ENCODE results near the gene NCOA7. TPM values are rescaled to one million over a fixed set of nuclear protein-coding genes. Genes with fewer than 3 reads are reported as not detected.

Gene NCOA7
- total and polyA plus RNA-seq, 8 donors, result 7.4 to 66.7 (median 14.1) TPM

DNA sequence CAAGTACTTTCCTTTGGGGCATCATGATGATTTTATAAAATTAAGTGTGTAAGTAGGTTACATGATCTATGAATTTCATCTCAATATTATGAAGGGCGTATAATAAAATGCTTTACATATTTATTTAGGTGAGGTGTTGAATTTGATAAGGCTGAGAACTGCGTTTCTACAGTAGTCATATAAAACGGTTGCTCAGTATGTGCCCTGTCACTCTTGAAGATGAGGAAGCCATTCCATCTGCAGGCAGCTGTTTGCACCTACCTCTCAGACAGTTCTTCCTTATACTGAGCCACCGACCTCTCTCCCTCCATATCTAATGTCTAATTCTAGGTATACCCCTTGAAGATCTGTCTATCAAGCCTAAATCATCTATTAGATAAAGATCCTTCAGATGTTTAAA is 16.1 kb downstream of the NCOA7 start:
- intact Hi-C loops (cut with DNase I), result no loop called here
- DNase-seq (no peak), ATAC-seq (no peak), FAIRE-seq (no peak)
- WGBS, 2 donors, result 84 to 86% methylated on average over 4 of the region's 4 CpGs
- TF ChIP-seq, protein P1, sequence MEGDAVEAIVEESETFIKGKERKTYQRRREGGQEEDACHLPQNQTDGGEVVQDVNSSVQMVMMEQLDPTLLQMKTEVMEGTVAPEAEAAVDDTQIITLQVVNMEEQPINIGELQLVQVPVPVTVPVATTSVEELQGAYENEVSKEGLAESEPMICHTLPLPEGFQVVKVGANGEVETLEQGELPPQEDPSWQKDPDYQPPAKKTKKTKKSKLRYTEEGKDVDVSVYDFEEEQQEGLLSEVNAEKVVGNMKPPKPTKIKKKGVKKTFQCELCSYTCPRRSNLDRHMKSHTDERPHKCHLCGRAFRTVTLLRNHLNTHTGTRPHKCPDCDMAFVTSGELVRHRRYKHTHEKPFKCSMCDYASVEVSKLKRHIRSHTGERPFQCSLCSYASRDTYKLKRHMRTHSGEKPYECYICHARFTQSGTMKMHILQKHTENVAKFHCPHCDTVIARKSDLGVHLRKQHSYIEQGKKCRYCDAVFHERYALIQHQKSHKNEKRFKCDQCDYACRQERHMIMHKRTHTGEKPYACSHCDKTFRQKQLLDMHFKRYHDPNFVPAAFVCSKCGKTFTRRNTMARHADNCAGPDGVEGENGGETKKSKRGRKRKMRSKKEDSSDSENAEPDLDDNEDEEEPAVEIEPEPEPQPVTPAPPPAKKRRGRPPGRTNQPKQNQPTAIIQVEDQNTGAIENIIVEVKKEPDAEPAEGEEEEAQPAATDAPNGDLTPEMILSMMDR (IDR thresholded peaks at IDR 0.05), result no peak
- Histone ChIP-seq H3K9me3 (no peaks in the 10 kb centered on the region), H3K27ac (no peak overlapping the region), H3K4me1 (peaks cover 0 to 11% (median 8%) of the 10 kb centered on the region in 3 donors), H3K4me3 (no peak overlapping the region), H3K27me3 (no peaks in the 10 kb centered on the region), H3K36me3 (no peaks in the 10 kb centered on the region)

DNA sequence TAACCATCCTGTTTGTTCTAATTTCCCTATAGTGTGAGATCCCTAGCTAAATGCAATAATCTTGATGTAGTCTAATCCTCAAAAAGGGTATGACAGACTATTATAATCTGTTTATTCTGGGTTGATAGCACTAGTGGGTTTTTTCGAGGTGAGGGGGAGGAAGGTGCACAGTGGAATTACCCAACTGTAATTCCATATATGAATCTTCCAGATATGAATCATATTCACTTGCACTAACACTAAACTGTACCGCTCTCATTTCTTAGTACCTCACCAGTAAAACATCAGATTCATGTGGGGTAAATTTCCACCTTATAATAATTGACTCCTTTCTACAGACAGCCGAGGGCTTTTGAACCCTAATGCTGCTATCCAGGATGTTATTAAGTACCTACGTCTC is 16.5 kb downstream of the NCOA7 start:
- 90% methylated on average over 4 of the region's 4 CpGs for WGBS, 2 donors
- FAIRE-seq (no peak), ATAC-seq (no peak), DNase-seq (no peak)
- H3K4me1 ChIP-seq, result peaks cover 0 to 11% (median 9%) of the 10 kb centered on the region in 3 donors
- H3K4me3 ChIP-seq, result no peak overlapping the region
- no peak overlapping the region for H3K27ac ChIP-seq
- intact Hi-C loops (cut with DNase I), result no loop called here
- TF ChIP-seq, protein P1 (IDR thresholded peaks at IDR 0.05), result no peak
- no peaks in the 10 kb centered on the region for H3K36me3 ChIP-seq
- no peaks in the 10 kb centered on the region for H3K27me3 ChIP-seq
- no peaks in the 10 kb centered on the region for H3K9me3 ChIP-seq

DNA sequence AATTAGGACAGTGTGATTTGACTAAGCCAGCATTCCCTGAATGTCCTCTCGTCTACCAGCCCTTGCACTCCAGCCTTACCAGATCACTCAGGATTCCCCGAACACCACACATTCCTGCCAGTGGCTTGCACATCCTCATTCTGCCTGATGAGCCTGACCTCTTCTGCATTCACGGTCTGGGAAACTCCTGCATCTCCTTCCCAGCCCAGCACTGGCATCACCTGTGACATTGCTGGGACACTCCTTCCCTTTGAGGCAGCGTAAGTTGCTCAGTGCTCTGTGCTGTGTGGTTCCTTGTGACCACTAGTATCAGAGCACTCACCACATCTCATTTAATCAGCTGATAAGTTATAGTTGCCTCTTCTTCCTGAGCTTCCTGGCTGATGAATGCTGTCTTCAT is 17.3 kb downstream of the NCOA7 start:
- no peak overlapping the region for H3K4me3 ChIP-seq
- H3K36me3 ChIP-seq, result no peaks in the 10 kb centered on the region
- no peaks in the 10 kb centered on the region for H3K27me3 ChIP-seq
- H3K4me1 ChIP-seq, result peaks cover 0 to 11% (median 9%) of the 10 kb centered on the region in 3 donors
- H3K27ac ChIP-seq, result no peak overlapping the region
- H3K9me3 ChIP-seq, result no peaks in the 10 kb centered on the region
- intact Hi-C loops (cut with DNase I), result no loop called here
- FAIRE-seq (no peak), ATAC-seq (no peak), DNase-seq (no peak)
- TF ChIP-seq, protein P1 (IDR thresholded peaks at IDR 0.05), result no peak
- WGBS, 2 donors, result 81 to 94% methylated on average over 4 of the region's 4 CpGs

DNA sequence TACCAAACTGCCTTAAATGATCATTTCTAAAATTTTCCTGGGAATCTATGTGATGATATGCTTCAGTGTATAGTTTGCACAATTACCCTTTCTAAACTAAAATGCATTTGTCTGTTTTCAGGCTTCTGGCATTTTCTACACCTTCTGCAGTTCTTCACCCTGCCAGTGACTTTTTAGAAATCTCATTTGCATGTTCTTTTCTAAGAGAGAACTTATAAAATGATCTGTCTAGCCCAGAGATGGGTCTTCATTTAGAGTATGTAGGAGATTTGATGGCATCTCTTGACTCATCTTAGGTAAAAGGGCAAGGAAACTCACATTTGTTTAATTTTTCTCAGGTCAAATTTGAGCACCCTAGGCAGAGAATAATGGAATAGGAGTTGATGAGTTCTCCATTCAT is 17.8 kb downstream of the NCOA7 start:
- intact Hi-C loops (cut with DNase I), result no loop called here
- peaks cover 0 to 8% (median 3%) of the 10 kb centered on the region in 3 donors for H3K4me1 ChIP-seq
- no peaks in the 10 kb centered on the region for H3K27me3 ChIP-seq
- ATAC-seq (no peak), FAIRE-seq (no peak), DNase-seq (no peak)
- H3K4me3 ChIP-seq, result no peak overlapping the region
- TF ChIP-seq, protein P1 (IDR thresholded peaks at IDR 0.05), result no peak
- H3K9me3 ChIP-seq, result no peaks in the 10 kb centered on the region
- no peak overlapping the region for H3K27ac ChIP-seq
- H3K36me3 ChIP-seq, result no peaks in the 10 kb centered on the region

DNA sequence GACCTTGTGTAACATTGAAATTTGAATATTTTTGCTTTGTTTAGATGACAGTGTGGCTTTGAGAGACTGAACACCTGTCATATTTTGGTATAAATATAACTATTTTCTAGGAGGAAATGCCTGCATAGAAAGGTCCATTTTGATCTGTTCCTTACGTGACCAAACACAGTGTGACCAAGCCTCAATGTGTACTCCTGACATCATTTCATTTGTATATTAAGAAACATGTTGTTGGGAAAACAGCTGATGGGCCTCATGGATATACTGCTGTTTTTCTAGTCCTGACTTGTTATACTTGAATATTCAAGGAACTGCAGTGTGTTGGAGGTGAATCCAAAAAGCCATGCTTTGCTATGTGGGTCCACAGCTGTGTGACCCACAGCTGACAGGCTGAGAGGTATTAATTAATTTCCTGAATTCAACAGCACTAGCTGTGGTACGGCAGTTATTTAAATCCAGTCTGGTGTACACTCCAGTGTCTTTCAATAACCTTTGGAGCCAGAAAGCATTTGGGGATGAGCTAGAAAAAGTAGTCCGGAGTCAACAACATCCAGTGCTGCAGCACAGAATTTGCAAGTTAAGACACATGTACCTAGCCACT is 18.9 kb downstream of the NCOA7 start:
- Histone ChIP-seq H3K9me3 (no peaks in the 10 kb centered on the region), H3K27me3 (no peaks in the 10 kb centered on the region), H3K4me1 (peaks cover 0 to 10% (median 1%) of the 10 kb centered on the region in 3 donors), H3K36me3 (no peaks in the 10 kb centered on the region), H3K4me3 (no peak overlapping the region), H3K27ac (no peak overlapping the region)
- intact Hi-C loops (cut with DNase I), result no loop called here
- ATAC-seq (no peak), DNase-seq (no peak), FAIRE-seq (no peak)
- WGBS, 2 donors, result 85 to 86% methylated on average over 3 of the region's 3 CpGs
- TF ChIP-seq, protein P1 (IDR thresholded peaks at IDR 0.05), result no peak

Data from pancreas (tissue), 10 donors.